PC-9 (cell line): ENCODE measurements around the gene CABP7.

Source experiments
- EZH2 ChIP-seq: fragments of 200-600 bp; sonication (generic); IDR thresholded peaks from 2 replicates; pipeline ENCODE4 v1.8.0; 2017; ENCODE audit warnings: antibody characterized with exemption, low read depth
- TF ChIP-seq, protein P1 (sequence below): fragments of 200-600 bp; sonication (generic); conservative IDR thresholded peaks from 2 replicates; pipeline ENCODE4 v1.6.1; 2017; ENCODE audit warnings: mixed run types, antibody characterized with exemption, mild to moderate bottlenecking, moderate library complexity

DNA sequence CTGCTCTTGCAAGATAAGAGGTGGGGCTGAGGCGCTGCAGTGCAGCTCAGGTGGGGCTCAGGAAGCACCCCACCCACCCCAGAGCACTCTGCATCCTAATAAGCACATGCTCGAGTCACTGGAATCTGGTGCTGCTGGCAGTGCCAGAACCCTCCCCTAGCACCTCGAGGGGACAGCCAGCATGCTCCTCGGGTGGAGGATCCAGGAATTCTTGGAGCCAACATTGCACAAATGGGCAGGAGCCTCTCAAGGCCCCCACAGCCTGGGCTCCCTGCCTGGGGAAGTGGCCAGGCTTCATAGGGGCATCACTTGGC is 27.5 kb upstream of the CABP7 start:
- TF ChIP-seq, protein P1, sequence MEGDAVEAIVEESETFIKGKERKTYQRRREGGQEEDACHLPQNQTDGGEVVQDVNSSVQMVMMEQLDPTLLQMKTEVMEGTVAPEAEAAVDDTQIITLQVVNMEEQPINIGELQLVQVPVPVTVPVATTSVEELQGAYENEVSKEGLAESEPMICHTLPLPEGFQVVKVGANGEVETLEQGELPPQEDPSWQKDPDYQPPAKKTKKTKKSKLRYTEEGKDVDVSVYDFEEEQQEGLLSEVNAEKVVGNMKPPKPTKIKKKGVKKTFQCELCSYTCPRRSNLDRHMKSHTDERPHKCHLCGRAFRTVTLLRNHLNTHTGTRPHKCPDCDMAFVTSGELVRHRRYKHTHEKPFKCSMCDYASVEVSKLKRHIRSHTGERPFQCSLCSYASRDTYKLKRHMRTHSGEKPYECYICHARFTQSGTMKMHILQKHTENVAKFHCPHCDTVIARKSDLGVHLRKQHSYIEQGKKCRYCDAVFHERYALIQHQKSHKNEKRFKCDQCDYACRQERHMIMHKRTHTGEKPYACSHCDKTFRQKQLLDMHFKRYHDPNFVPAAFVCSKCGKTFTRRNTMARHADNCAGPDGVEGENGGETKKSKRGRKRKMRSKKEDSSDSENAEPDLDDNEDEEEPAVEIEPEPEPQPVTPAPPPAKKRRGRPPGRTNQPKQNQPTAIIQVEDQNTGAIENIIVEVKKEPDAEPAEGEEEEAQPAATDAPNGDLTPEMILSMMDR: no peak
- no peak for TF ChIP-seq EZH2
